A172 (cell line): ENCODE data around the gene ADAMTSL3. TPM values are rescaled to one million over a fixed set of nuclear protein-coding genes. Genes with fewer than 3 reads are reported as not detected.
A peak's percentile ranks its signal among the peaks of the same experiment; 100 is the strongest.
"Not testable (repeated sequence)": the region's sequence is repeated elsewhere in the genome, so short reads cannot be mapped to it uniquely, and the experiment has no call there.

Experiments
- DNase-seq: peaks from one replicate; pipeline ENCODE4 v3.0.0-alpha.2; 2015; ENCODE audit warnings: low spot score
- total RNA-seq: library from RNA; depleted of rRNA; stranded (reverse); fragments of >200 nt; shearing (Covaris generic); gene quantifications from 2 replicates; pipeline ENCODE4 v1.2.3, GENCODE V29; 2014; rRNA removed

The ADAMTSL3 gene
- total RNA-seq, 1 experiment from 2014 or later: not detected

DNA sequence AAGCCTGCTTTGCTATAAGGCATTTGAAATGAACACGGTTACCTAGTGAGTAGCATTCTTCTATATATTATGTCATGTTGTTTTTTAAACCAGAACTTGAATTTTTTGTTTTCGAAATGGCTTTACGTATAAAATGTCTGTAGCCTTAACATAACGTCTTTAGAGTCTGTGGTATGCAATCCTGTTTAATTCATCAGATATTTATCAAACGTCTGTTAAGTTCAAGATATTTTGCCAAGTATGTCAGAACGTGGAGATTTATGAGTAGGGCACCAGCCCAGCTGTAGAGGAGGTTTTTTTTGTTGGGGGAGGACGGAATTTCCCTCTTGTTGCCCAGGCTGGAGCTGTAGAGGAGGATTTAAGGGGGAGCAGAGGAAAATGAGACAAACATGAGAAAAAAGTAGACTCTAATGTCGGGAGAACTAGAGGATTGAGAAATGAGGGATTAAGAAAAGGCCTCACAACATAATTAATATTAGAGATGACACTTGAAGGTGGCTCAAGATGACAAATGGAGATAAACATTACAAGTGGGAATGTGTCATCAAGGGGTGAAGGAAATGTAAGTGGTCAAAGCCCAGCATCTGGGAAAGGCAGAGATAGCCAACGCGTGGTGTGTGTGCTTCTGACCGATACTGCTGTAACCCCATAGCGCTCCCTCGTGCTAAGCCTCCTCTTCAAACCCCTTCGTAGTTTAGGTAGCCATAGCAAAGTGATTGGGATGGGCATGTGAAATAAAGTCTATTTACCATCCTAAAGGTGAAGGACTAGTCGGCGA lies 427.7 kb downstream of the ADAMTSL3 start:
- peak; percentile 68 for DNase-seq

DNA sequence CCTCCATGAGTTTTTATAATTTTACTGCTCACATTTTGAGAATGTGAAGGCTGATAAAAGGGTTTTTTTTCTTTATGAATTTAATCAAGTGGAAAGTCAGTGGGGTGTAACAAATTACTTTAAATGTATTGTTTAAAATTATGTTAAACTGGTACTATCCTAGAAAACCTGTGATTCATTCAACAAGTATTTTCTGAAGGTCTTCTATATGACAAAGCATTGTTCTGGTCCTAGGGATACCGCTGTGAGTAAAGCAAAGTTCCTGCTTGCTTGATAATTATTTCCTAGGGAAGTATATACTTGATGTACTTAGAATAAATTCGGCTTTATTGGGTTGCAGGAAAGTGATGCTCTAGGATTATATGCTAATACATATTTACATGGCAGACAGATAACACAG lies 428.8 kb downstream of the ADAMTSL3 start:
- DNase-seq: peak; percentile 44

DNA sequence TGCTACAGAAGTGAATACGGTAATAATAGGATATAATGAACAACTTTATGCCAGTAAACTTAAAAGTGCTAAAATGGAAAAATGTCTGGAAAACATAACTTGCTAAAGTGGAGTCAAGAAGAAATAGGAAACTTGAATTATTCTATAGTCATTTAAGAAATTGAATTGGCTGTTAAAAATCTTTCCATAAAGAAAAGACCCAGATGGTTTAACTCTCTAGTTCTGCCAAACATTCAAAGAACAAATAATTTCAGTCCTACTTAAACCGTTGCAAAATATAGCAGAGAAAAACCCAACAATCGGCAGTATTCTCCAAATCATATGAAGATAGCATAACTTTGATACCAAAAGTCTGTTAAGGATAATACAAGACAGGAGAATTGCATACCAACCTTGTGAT lies 432.1 kb downstream of the ADAMTSL3 start:
- not testable (repeated sequence) for DNase-seq

Other genes starting within 250 kb of the ADAMTSL3 start
- 0.74 TPM in 1 of 2 replicates, not detected in the other for gene SH3GL3, start 206.8 kb upstream of the ADAMTSL3 start, total RNA-seq